GM19025 (cell line): ENCODE results near the gene CDK5.
"Not testable (repeated sequence)": the region's sequence is repeated elsewhere in the genome, so short reads cannot be mapped to it uniquely, and the experiment has no call there.

Experiments used
- ATAC-seq: cut with Tn5 transposase; IDR thresholded peaks from one replicate; pipeline ENCODE4 v1.9.1; 2021; ENCODE audit warnings: mild to moderate bottlenecking, low read depth, moderate library complexity; ENCODE audit not compliant: unreplicated experiment

The CDK5 gene

GRCh38 chr7:151018421-151019129, 39.1 kb downstream of the CDK5 start:
- ATAC-seq, result no peak

DNA sequence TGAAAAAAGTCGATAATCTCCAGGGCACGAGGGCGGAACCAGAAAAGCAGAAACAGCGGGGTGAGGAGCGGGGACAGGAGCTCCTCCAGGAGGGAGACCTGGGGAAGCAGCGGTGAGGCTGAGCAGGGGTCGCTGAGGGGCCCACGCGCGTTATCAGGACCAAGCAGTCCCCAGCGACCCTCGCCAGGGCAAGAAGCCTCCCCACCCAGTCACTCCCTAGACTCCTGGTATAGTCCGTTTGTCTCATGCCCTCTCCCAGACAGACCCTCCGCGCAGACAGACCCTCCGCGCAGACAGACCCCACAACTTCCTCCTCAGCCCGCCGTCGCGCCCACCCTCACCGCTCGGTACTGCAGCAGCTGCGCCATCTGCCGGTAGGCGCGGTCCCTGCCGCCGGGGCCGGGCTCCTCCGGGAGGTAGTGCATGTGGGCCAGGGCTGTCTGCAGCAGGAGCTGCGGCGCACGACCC, 39.7 kb downstream of the CDK5 start:
- no peak for ATAC-seq

DNA sequence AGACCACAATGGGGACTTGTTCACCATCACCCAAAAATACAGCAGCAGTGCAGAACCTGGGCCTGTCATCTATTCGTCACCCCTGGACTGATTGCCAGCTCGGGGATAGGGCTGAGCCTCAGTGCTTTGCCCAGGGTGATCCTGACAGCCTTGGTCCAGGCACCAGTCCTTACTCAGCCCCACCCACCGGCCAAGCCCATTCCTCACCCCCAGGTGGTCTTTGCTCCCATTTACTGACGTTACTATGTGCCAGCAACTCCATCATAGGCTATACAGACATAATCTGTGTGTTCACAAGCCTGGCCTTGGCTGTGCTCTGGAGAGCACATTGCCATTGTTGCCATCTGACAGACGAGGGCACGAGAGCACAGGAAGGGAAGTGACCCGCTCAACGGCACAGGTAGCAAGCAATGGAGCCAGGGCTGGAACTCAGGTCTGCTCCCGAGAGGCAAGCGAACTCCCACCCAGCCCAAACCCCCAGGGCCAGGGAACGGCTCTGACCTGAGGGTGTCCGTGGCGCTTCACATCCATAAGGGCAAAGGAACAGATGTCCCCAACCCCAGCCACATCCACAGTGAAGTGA, 40.2 kb downstream of the CDK5 start:
- ATAC-seq, result no peak

- ATAC-seq, result no peak
These were observed 40.8 kb downstream of the CDK5 start for GRCh38 chr7:151016942-151017341.

GRCh38 chr7:151016505-151016904, 41.2 kb downstream of the CDK5 start:
- ATAC-seq, result no peak

GRCh38 chr7:151015967-151016366, 41.7 kb downstream of the CDK5 start:
- no peak for ATAC-seq

GRCh38 chr7:151014950-151015349, 42.7 kb downstream of the CDK5 start:
- no peak for ATAC-seq

DNA sequence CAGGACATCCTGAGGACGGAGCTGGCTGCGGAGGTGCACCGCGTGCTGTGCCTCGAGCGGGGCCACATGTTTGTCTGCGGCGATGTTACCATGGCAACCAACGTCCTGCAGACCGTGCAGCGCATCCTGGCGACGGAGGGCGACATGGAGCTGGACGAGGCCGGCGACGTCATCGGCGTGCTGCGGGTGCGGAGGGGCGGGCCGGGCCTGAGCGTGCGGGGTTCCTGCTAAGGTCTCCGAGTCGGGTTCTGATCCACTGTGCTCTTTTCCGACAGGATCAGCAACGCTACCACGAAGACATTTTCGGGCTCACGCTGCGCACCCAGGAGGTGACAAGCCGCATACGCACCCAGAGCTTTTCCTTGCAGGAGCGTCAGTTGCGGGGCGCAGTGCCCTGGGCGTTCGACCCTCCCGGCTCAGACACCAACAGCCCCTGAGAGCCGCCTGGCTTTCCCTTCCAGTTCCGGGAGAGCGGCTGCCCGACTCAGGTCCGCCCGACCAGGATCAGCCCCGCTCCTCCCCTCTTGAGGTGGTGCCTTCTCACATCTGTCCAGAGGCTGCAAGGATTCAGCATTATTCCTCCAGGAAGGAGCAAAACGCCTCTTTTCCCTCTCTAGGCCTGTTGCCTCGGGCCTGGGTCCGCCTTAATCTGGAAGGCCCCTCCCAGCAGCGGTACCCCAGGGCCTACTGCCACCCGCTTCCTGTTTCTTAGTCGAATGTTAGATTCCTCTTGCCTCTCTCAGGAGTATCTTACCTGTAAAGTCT, 43.8 kb downstream of the CDK5 start:
- ATAC-seq, result no peak

DNA sequence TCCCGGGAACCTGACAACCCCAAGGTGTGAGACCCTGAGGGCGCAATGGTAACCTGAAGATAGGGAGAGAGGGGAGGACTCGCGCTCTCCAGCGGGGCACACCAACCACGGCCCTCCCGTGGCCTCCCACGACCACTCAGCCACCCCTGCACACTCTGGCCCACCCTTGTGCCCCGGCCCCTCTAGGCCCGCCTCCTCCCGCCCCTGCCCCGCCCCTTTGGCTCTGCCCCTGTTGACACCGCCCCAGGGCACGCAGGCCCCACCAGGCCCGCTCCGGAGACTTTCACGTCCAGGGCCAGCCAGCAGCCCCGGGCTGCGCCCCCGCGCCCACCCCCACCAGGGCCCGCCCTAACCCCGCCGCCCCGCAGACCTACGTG, 44.4 kb downstream of the CDK5 start:
- no peak for ATAC-seq

GRCh38 chr7:151012911-151013347, 44.8 kb downstream of the CDK5 start:
- ATAC-seq, result no peak

DNA sequence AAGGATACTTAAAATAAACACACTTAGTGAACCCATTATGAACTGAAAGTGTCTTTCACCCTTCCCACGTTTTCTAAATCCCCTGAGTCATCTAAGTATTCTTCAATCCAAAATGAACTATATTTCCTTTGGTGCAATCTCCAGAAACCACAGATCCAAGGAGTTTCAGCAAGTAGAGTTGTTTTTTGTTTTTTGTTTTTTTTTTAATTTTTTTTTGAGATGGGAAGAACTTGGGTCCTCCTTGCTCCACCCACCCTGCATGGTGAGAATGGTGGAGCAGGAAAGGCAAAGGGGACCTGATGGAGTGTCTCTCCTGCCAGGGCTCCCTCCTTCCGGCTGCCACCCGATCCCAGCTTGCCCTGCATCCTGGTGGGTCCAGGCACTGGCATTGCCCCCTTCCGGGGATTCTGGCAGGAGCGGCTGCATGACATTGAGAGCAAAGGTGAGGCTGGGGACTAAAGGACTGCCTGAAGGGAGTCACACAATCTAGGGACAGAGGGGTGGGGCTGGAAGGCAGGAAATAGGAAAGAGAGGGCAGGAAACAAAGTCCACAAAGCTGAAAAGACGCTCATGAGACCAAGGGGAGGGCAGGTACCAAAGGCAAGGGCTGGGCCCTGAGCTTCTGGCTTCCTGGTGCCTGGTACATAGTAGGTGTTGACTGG, 45.5 kb downstream of the CDK5 start:
- ATAC-seq, result no peak

- not testable (repeated sequence) for ATAC-seq
These were observed 46.1 kb downstream of the CDK5 start for GRCh38 chr7:151011616-151012015.

- no peak for ATAC-seq
These were observed 46.6 kb downstream of the CDK5 start for GRCh38 chr7:151011097-151011409.

DNA sequence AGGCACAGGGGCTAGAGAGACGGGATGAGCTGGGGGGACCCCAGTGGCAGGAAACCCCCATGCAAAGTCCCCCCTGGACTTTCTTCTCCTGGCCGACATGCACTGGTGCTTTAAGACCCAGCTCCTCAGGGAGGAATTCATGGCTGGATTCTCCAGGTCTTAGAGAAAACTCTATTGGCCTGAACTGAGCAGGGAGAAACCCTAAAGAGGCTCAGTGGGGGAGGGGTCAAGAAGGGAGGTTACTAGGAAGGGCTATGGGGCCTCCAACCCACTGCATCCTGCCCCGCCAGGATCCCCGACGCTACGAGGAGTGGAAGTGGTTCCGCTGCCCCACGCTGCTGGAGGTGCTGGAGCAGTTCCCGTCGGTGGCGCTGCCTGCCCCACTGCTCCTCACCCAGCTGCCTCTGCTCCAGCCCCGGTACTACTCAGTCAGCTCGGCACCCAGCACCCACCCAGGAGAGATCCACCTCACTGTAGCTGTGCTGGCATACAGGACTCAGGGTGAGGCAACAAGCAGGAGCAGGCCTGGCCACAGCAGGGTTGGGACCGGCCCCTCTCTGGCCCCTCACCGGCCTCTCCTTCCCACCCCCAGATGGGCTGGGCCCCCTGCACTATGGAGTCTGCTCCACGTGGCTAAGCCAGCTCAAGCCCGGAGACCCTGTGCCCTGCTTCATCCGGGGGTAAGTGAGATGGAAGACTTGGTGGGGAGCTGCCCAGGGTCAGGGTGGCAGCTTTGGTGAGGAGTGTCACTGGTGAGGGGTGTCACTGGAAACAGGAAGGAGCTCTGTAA, 47.2 kb downstream of the CDK5 start:
- no peak for ATAC-seq

DNA sequence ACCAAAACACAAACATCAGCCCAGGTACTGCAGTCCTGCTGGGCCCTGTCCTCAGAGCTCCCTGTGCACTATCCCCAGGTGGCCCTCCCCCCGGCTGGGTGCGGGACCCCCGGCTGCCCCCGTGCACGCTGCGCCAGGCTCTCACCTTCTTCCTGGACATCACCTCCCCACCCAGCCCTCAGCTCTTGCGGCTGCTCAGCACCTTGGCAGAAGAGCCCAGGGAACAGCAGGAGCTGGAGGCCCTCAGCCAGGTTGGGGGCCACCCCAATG, 47.7 kb downstream of the CDK5 start:
- no peak for ATAC-seq

- ATAC-seq, result no peak
These were observed 48.2 kb downstream of the CDK5 start for GRCh38 chr7:151009327-151010036.

GRCh38 chr7:151008511-151009323, 49.0 kb downstream of the CDK5 start:
- no peak for ATAC-seq

GRCh38 chr7:151008143-151008510, 49.6 kb downstream of the CDK5 start:
- ATAC-seq, result no peak

DNA sequence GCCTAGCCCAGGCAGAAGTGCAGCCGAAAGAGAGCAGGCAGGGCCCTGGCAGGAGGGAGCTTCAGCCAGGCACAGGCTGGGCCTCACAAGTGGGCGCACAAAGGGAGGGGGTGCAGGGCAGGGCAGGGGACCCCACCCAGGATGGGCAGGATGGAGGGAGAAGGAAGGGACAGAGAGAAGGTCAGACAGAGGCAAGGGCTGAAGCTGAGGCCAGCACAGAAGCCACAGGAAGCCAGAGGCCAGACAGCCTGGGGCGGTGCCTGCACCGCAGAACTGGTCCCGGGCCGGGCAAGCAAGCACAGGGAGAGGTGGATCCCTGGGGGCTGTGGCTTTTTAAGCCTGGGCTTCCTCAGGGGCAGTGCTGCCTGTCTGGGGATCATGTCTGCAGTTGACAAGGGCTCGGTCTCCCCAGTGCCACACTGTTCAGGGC, 50.2 kb downstream of the CDK5 start:
- ATAC-seq, result no peak
